RWPE2 (cell line): Measurements from ENCODE around the gene NOP53.
A peak's percentile ranks its signal among the peaks of the same experiment; 100 is the strongest.
"Not testable (repeated sequence)": the region's sequence is repeated elsewhere in the genome, so short reads cannot be mapped to it uniquely, and the experiment has no call there.

ENCODE experiments used
- ATAC-seq: fragments of 200-7000 bp; cut with Tn5 transposase; 3 replicates; pipeline ENCODE4 v1.9.1; 2021; ENCODE audit warnings: low read depth
- DNase-seq: peaks from one replicate; pipeline ENCODE4 v3.0.0-alpha.2; 2020; ENCODE audit warnings: low spot score
- H3K27ac ChIP-seq: fragments of 450-650 bp; 2 replicates; pipeline ENCODE4 v1.5.1; 2017; ENCODE audit warnings: mild to moderate bottlenecking; ENCODE audit not compliant: poor library complexity, severe bottlenecking
- H3K27me3 ChIP-seq: fragments of 250-450 bp; sonication (Bioruptor Pico); 2 replicates; pipeline ENCODE4 v1.5.1; 2021; ENCODE audit warnings: mild to moderate bottlenecking, moderate library complexity; ENCODE audit not compliant: insufficient read depth, poor library complexity, severe bottlenecking
- H3K36me3 ChIP-seq: fragments of 250-450 bp; sonication (Bioruptor Pico); 2 replicates; pipeline ENCODE4 v1.5.1; 2020; ENCODE audit warnings: low read depth, mild to moderate bottlenecking, moderate library complexity
- H3K4me1 ChIP-seq: fragments of 250-450 bp; sonication (Bioruptor Pico); 2 replicates; pipeline ENCODE4 v1.5.1; 2021; ENCODE audit warnings: mild to moderate bottlenecking, moderate library complexity; ENCODE audit not compliant: insufficient read depth, poor library complexity, severe bottlenecking
- H3K4me3 ChIP-seq: fragments of 250-450 bp; sonication (Bioruptor Pico); 2 replicates; pipeline ENCODE4 v1.5.1; 2021; ENCODE audit warnings: mild to moderate bottlenecking, moderate library complexity; ENCODE audit not compliant: severe bottlenecking
- H3K9me3 ChIP-seq: fragments of 250-450 bp; sonication (Bioruptor Pico); 2 replicates; pipeline ENCODE4 v1.5.1; 2021; ENCODE audit warnings: mild to moderate bottlenecking, moderate library complexity; ENCODE audit not compliant: severe bottlenecking
- CTCF ChIP-seq: fragments of 450-650 bp; IDR thresholded peaks from one replicate; pipeline ENCODE4 v1.5.1; 2017; ENCODE audit warnings: mild to moderate bottlenecking, moderate library complexity; ENCODE audit not compliant: poor library complexity, severe bottlenecking

Gene NOP53

GRCh38 chr19:47726467-47726866 lies 18.9 kb upstream of the NOP53 start:
- peaks cover 82% of the 10 kb centered on the region for H3K36me3 ChIP-seq
- no peaks in the 10 kb centered on the region for H3K27me3 ChIP-seq
- H3K9me3 ChIP-seq: no peaks in the 10 kb centered on the region
- H3K4me1 ChIP-seq: peaks cover 44% of the 10 kb centered on the region
- no peak for TF ChIP-seq CTCF
- ATAC-seq (no peak), DNase-seq (no peak)
- H3K4me3 ChIP-seq: no peak overlapping the region
- peak overlapping the region; percentile 97 for H3K27ac ChIP-seq

GRCh38 chr19:47728295-47728694 lies 17.1 kb upstream of the NOP53 start:
- H3K27me3 ChIP-seq, ATAC-seq, H3K9me3 ChIP-seq, H3K4me3 ChIP-seq, DNase-seq: not testable (repeated sequence)
- H3K27ac ChIP-seq: peak overlapping the region; percentile 97
- peaks cover 87% of the 10 kb centered on the region for H3K36me3 ChIP-seq
- H3K4me1 ChIP-seq: peaks cover 38% of the 10 kb centered on the region

GRCh38 chr19:47729468-47729798 lies 15.9 kb upstream of the NOP53 start:
- Histone ChIP-seq H3K4me3 (no peak overlapping the region), H3K4me1 (peaks cover 34% of the 10 kb centered on the region), H3K9me3 (no peaks in the 10 kb centered on the region), H3K27me3 (no peaks in the 10 kb centered on the region), H3K27ac (peak overlapping the region; percentile 97), H3K36me3 (peaks cover 90% of the 10 kb centered on the region)
- peak; percentile 94 for DNase-seq
- no peak for TF ChIP-seq CTCF
- peak; percentile 91 for ATAC-seq

GRCh38 chr19:47729799-47730520 lies 15.4 kb upstream of the NOP53 start:
- Histone ChIP-seq H3K27me3 (no peaks in the 10 kb centered on the region), H3K36me3 (peaks cover 93% of the 10 kb centered on the region), H3K9me3 (no peaks in the 10 kb centered on the region), H3K27ac (peak overlapping the region; percentile 97), H3K4me3 (peak overlapping the region; percentile 21), H3K4me1 (peaks cover 34% of the 10 kb centered on the region)
- TF ChIP-seq CTCF: no peak
- ATAC-seq (peak; percentile 21; the same call in 1 of the 3 replicates), DNase-seq (no peak)

GRCh38 chr19:47730521-47730889 lies 14.8 kb upstream of the NOP53 start:
- DNase-seq: no peak
- Histone ChIP-seq H3K4me3 (no peak overlapping the region), H3K27ac (peak overlapping the region; percentile 97), H3K9me3 (no peaks in the 10 kb centered on the region), H3K36me3 (peaks cover 93% of the 10 kb centered on the region), H3K27me3 (no peaks in the 10 kb centered on the region), H3K4me1 (peaks cover 33% of the 10 kb centered on the region)
- TF ChIP-seq CTCF: no peak
- no peak for ATAC-seq
